ENCODE results near the gene SIDT1. TPM values are rescaled to one million over a fixed set of nuclear protein-coding genes. Genes with fewer than 3 reads are reported as not detected.

SIDT1 gene
- total and polyA plus RNA-seq, 2 donors (not counting 1 experiment from before 2014, with no cell fraction given) = 0.01 TPM; not detected in 1

DNA sequence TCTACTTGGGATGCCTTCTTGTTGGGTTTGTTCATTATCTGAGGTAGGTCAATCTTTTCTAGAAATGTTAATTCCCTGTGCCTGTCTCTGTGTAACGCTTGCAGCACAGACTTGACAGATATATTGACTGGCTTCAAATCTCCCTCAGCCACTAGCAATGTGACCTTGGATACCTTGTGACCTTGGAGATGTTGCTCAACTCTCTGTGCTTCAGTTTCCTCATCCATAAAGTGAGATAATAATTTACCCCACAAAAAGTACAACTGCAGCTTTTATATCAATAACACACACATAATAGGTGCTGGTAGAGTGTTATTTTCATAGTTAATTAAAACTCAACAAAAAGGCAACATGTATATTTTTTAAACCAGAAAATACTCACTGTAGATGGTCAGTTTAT lies 52.9 kb downstream of the SIDT1 start:
- Histone ChIP-seq H3K36me3 (ENCODE audit: control insufficient read depth, insufficient read depth, low read length) (no peaks in the 10 kb centered on the region), H3K9ac (ENCODE audit: insufficient read depth, low read length) (no peak overlapping the region), H4K20me1 (ENCODE audit: control insufficient read depth, extremely low read depth, insufficient read depth, low read length) (no peaks in the 10 kb centered on the region), H3K79me2 (ENCODE audit: control insufficient read depth, insufficient read depth, low read length) (no peaks in the 10 kb centered on the region), H3K9me3 (ENCODE audit: control insufficient read depth, insufficient read depth, low read depth, low read length) (no peaks in the 10 kb centered on the region), H2AFZ (ENCODE audit: low read length) (no peak overlapping the region), H3K27me3 (ENCODE audit: control insufficient read depth, insufficient read depth, low read length) (no peaks in the 10 kb centered on the region), H3K4me1 (ENCODE audit: control insufficient read depth, extremely low read depth, insufficient read depth, low read length) (no peaks in the 10 kb centered on the region), H3K27ac (ENCODE audit: insufficient read depth, low read length) (no peak overlapping the region), H3K4me2 (ENCODE audit: extremely low read depth, insufficient read depth, low read length) (no peak overlapping the region), H3K4me3 (replicated peaks in 1 of 4; ENCODE audit: control extremely low read depth in 1 of 4, insufficient read depth in 1 of 4, low read depth in 3 of 4, low read length in 4 of 4) (no peak overlapping the region)
- DNase-seq (ENCODE audit: low read depth in 2 of 2) = no peak
- TF ChIP-seq EZH2 (IDR thresholded peaks at IDR 0.05; ENCODE audit: low read length, missing control alignments) (no peak), CTCF (conservative IDR thresholded peaks at IDR 0.05 in 1 of 2, IDR thresholded peaks at IDR 0.05 in 1 of 2; ENCODE audit: low read depth in 1 of 2, low read length in 2 of 2) (no peak)

GRCh38 chr3:113585720-113586119 lies 53.4 kb downstream of the SIDT1 start:
- H3K27me3 ChIP-seq (ENCODE audit: control insufficient read depth, insufficient read depth, low read length) = no peaks in the 10 kb centered on the region
- H2AFZ ChIP-seq (ENCODE audit: low read length) = no peak overlapping the region
- H4K20me1 ChIP-seq (ENCODE audit: control insufficient read depth, extremely low read depth, insufficient read depth, low read length) = no peaks in the 10 kb centered on the region
- no peaks in the 10 kb centered on the region for H3K79me2 ChIP-seq (ENCODE audit: control insufficient read depth, insufficient read depth, low read length)
- H3K27ac ChIP-seq (ENCODE audit: insufficient read depth, low read length) = no peak overlapping the region
- H3K9me3 ChIP-seq (ENCODE audit: control insufficient read depth, insufficient read depth, low read depth, low read length) = no peaks in the 10 kb centered on the region
- H3K4me3 ChIP-seq (replicated peaks in 1 of 4; ENCODE audit: control extremely low read depth in 1 of 4, insufficient read depth in 1 of 4, low read depth in 3 of 4, low read length in 4 of 4) = no peak overlapping the region
- H3K4me1 ChIP-seq (ENCODE audit: control insufficient read depth, extremely low read depth, insufficient read depth, low read length) = no peaks in the 10 kb centered on the region
- no peak for DNase-seq (ENCODE audit: low read depth in 2 of 2)
- H3K4me2 ChIP-seq (ENCODE audit: extremely low read depth, insufficient read depth, low read length) = no peak overlapping the region
- no peaks in the 10 kb centered on the region for H3K36me3 ChIP-seq (ENCODE audit: control insufficient read depth, insufficient read depth, low read length)
- H3K9ac ChIP-seq (ENCODE audit: insufficient read depth, low read length) = no peak overlapping the region
- TF ChIP-seq EZH2 (IDR thresholded peaks at IDR 0.05; ENCODE audit: low read length, missing control alignments) = no peak
- TF ChIP-seq CTCF (conservative IDR thresholded peaks at IDR 0.05 in 1 of 2, IDR thresholded peaks at IDR 0.05 in 1 of 2; ENCODE audit: low read depth in 1 of 2, low read length in 2 of 2) = no peak

DNA sequence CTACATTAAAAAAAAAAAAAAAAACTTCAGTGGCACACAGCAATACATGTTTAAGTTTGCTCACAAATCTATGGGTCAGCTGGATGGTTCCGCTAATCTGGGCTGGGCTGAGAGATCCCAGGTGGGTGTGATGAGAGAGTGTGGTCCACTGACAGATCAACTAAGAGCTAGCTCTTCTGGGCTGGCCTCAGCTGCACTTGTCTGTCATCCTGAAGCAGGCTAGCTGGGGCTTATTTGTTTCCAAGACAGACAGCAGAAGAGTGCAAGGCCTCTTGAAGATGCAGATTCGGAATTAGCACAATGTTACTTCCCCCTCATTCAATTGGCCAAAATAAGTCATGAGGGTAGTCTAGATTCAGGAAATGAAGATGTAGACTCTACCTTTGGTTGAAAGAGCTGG lies 56.5 kb downstream of the SIDT1 start:
- DNase-seq (ENCODE audit: low read depth in 2 of 2) = no peak
- H3K4me2 ChIP-seq (ENCODE audit: extremely low read depth, insufficient read depth, low read length) = no peak overlapping the region

More for the DNA sequence above, 56.5 kb downstream of the SIDT1 start:
- no peaks in the 10 kb centered on the region for H3K27me3 ChIP-seq (ENCODE audit: control insufficient read depth, insufficient read depth, low read length)
- no peak overlapping the region for H3K9ac ChIP-seq (ENCODE audit: insufficient read depth, low read length)
- no peaks in the 10 kb centered on the region for H3K79me2 ChIP-seq (ENCODE audit: control insufficient read depth, insufficient read depth, low read length)
- no peak overlapping the region for H2AFZ ChIP-seq (ENCODE audit: low read length)
- H3K4me3 ChIP-seq (replicated peaks in 1 of 4; ENCODE audit: control extremely low read depth in 1 of 4, insufficient read depth in 1 of 4, low read depth in 3 of 4, low read length in 4 of 4) = no peak overlapping the region
- no peaks in the 10 kb centered on the region for H4K20me1 ChIP-seq (ENCODE audit: control insufficient read depth, extremely low read depth, insufficient read depth, low read length)
- H3K4me1 ChIP-seq (ENCODE audit: control insufficient read depth, extremely low read depth, insufficient read depth, low read length) = no peaks in the 10 kb centered on the region
- H3K36me3 ChIP-seq (ENCODE audit: control insufficient read depth, insufficient read depth, low read length) = no peaks in the 10 kb centered on the region
- H3K9me3 ChIP-seq (ENCODE audit: control insufficient read depth, insufficient read depth, low read depth, low read length) = no peaks in the 10 kb centered on the region
- TF ChIP-seq EZH2 (IDR thresholded peaks at IDR 0.05; ENCODE audit: low read length, missing control alignments) (no peak), CTCF (conservative IDR thresholded peaks at IDR 0.05 in 1 of 2, IDR thresholded peaks at IDR 0.05 in 1 of 2; ENCODE audit: low read depth in 1 of 2, low read length in 2 of 2) (no peak)
- no peak overlapping the region for H3K27ac ChIP-seq (ENCODE audit: insufficient read depth, low read length)

Data from fibroblast of lung (primary cell).